Measurements from ENCODE around the gene EIF1.
A peak's percentile ranks its signal among the peaks of the same experiment; 100 is the strongest.
"Not testable (repeated sequence)": the region's sequence is repeated elsewhere in the genome, so short reads cannot be mapped to it uniquely, and the experiment has no call there.

Gene EIF1

DNA sequence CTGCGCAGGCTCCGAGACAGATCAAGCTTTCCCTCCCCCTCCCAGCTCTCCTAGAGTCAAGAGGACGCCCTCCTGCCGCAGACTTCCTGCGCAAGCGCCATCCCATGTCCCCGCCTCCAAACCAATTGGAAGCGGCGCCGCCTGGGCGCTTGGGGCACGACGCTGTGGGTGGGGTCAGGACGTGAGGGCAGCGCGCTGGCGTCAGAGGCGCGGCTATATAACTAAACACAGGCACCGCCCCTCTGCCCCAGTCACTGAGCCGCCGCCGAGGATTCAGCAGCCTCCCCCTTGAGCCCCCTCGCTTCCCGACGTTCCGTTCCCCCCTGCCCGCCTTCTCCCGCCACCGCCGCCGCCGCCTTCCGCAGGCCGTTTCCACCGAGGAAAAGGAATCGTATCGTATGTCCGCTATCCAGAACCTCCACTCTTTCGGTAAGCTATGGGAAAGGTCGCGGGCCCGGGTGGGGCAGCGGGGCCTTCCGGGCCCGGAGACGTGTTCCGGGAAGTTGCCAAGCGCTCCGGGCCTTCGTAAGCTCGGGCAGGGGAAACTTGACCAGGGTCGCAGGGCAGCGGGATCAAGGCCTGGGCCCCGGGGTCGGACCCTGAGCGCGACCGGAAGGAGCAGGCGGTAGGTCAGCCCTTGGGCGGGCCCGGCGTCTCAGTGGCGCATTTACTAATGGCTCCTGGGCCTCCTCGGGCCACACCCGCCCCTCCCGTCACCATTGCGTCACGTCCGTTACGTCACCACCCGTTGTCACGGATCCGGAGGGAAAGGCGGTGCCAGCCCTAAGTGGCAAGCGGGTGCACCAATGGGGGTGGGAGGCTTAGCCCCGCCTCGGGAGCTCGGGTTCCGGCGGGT, at the start of gene EIF1:
EIF1 (plus strand) TSS at position 245 of the 856 bp plus-strand sequence; CDS start at position 399, 154 bp downstream.
- H3K27ac ChIP-seq (ENCODE audit: low read depth, low read length) = peak within 1 kb of the TSS; percentile 99
- no peaks in the 10 kb centered on the region for H3K27me3 ChIP-seq (ENCODE audit: insufficient read depth, low read length)
- peak within 1 kb of the TSS; percentile 90 for H3K4me3 ChIP-seq (ENCODE audit: low read depth, low read length)
- peaks cover 28% of the 10 kb centered on the region for H3K79me2 ChIP-seq (ENCODE audit: control insufficient read depth, insufficient read depth, low read length, unreplicated experiment)
- peaks cover 19% of the 10 kb centered on the region for H3K4me1 ChIP-seq (ENCODE audit: control insufficient read depth, insufficient read depth, low read length, unreplicated experiment)
- peak within 1 kb of the TSS; percentile 90 for H2AFZ ChIP-seq (ENCODE audit: low read length, unreplicated experiment)
- peaks cover 39% of the 10 kb centered on the region for H3K36me3 ChIP-seq (ENCODE audit: insufficient read depth, low read length)

DNA sequence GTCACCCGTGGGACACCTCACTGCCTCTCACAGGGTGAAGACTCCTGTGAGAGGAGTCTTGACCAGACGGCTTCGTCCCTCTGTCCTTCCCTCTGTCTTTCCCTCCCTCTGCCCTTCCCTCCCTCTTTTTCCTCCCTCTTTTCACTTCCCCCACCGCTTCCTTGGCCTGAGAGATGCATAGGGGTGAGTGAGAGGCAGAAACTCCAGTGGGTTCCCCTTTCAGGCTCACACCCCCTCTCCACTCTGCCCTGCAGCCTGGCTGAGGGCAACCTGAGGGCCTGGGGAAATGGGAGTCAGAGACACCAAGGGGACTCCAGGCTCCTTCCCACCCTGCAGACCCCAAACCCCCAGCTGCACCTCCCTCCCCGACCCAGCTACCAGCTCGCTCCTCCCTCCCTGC, 49.7 kb upstream of the EIF1 start:
- Histone ChIP-seq H3K36me3 (ENCODE audit: insufficient read depth, low read length) (no peaks in the 10 kb centered on the region), H2AFZ (ENCODE audit: low read length, unreplicated experiment) (no peak overlapping the region), H3K79me2 (ENCODE audit: control insufficient read depth, insufficient read depth, low read length, unreplicated experiment) (no peaks in the 10 kb centered on the region), H3K27ac (ENCODE audit: low read depth, low read length) (no peak overlapping the region), H3K27me3 (ENCODE audit: insufficient read depth, low read length) (no peaks in the 10 kb centered on the region), H3K4me3 (ENCODE audit: low read depth, low read length) (no peak overlapping the region), H3K4me1 (ENCODE audit: control insufficient read depth, insufficient read depth, low read length, unreplicated experiment) (no peaks in the 10 kb centered on the region)

DNA sequence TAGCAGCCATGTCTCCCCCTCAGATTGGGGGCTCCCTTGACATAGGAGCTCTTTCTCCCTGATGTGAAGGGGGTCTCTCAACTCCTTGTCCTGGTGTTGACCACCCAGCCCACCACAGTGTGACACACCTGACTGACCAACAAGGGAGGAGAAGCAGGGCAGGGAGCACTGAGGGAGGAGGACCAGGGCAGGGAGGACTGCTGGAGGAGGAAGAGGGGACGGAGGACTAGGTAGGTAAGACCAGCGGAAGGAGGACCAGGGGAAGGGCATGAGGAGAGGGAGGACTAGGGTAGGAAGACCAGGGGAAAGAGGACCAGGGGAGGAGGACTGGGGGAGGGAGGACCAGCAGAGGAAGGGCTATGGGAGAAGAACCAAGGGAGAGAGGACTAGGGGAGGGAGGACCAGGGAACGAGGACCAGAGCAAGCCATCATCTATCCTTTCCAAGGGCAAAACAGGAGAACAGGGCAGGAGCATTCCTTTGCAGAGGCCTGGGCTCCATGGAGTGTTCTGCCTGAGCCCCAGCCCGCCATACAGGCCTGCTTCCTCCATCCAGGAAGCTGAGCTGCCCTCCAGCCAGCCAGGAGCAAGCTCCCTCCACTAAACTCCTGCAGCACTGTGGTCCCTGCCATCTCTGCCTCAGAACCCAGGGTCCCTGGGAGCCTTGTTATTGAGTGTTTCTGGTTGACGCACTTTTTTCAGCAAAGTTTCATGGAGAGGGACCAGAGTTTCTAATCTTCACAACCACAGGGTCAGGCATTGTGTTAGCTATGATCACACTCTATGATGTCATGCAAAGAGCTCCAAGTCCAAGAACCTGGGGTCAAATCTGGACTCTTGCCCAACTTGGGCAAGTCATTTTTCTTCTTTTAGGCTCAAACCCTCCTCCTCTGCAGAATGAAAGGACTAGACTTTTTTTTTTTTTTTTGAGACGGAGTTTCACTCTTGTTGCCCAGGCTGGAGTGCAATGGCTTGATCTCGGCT, 48.9 kb upstream of the EIF1 start:
- no peak overlapping the region for H3K27ac ChIP-seq (ENCODE audit: low read depth, low read length)
- no peaks in the 10 kb centered on the region for H3K27me3 ChIP-seq (ENCODE audit: insufficient read depth, low read length)
- no peak overlapping the region for H3K4me3 ChIP-seq (ENCODE audit: low read depth, low read length)
- H3K79me2 ChIP-seq (ENCODE audit: control insufficient read depth, insufficient read depth, low read length, unreplicated experiment) = no peaks in the 10 kb centered on the region
- no peaks in the 10 kb centered on the region for H3K36me3 ChIP-seq (ENCODE audit: insufficient read depth, low read length)
- H2AFZ ChIP-seq (ENCODE audit: low read length, unreplicated experiment) = no peak overlapping the region
- no peaks in the 10 kb centered on the region for H3K4me1 ChIP-seq (ENCODE audit: control insufficient read depth, insufficient read depth, low read length, unreplicated experiment)

DNA sequence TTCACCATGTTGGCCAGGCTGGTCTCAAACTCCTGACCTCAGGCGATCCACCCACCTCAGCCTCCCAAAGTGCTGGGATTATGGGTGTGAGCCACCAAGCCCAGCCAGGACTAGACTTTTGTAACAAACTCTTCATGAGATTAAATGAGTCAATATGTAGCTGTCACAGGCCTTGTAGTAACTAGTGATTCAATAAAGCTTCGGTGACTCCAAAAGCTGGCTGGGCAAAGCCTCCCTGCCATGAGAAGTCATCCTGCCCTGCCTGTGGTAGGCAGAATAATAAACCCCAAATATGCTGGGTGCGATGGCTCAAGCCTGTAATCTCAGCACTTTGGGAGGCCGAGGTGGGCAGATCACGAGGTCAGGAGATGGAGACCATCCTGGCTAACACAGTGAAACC, 48.1 kb upstream of the EIF1 start:
- not testable (repeated sequence) for H3K27me3 ChIP-seq (ENCODE audit: insufficient read depth, low read length)

DNA sequence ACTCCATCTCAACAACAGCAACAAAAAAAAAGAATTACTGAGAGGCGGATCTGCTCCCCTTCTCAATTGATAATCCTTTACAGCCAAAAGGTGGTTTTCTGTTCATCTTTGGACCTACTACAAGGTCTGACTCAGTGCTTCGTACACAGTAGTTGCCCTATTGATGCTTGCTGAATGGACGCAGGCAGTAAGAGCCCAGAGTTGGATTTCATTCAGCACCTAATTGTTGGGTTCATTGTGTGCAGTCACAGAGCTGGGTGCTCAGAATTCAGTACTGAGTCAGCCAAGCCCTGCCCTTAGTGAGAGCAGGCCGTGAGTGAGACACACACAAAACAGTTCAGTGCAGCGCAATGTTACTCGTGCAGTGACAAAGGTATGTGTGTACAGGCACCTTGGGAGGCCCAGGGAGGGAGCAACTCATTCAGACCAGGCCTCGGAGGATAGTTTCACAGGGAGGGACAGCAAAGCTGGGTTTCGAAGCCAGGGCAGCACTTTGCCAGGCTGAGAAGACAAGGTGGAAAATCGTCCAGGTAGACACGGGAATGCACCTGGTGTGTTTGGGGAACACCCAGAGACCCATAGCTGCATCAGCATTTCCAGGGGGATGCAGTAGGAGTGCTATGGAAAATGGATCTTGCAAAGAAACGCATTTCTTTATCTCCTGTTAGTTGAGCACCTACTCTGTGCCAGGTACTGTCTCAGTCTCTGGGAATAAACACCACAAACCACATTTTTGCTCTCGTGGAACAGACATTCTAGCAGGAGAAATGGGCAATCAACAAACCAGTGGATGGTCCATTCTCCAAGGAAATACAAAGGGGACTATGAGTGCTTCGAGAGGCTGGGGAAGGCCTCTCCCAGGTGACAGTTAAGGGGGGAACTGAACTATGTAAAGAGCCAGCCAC, 46.2 kb upstream of the EIF1 start:
- no peaks in the 10 kb centered on the region for H3K27me3 ChIP-seq (ENCODE audit: insufficient read depth, low read length)
- no peak overlapping the region for H2AFZ ChIP-seq (ENCODE audit: low read length, unreplicated experiment)
- H3K4me1 ChIP-seq (ENCODE audit: control insufficient read depth, insufficient read depth, low read length, unreplicated experiment) = peaks cover 6% of the 10 kb centered on the region
- no peak overlapping the region for H3K4me3 ChIP-seq (ENCODE audit: low read depth, low read length)
- no peak overlapping the region for H3K27ac ChIP-seq (ENCODE audit: low read depth, low read length)
- no peaks in the 10 kb centered on the region for H3K36me3 ChIP-seq (ENCODE audit: insufficient read depth, low read length)
- H3K79me2 ChIP-seq (ENCODE audit: control insufficient read depth, insufficient read depth, low read length, unreplicated experiment) = no peaks in the 10 kb centered on the region

More for the DNA sequence above, 48.1 kb upstream of the EIF1 start:
- not testable (repeated sequence) for H3K27ac ChIP-seq (ENCODE audit: low read depth, low read length); H3K4me1 ChIP-seq (ENCODE audit: control insufficient read depth, insufficient read depth, low read length, unreplicated experiment); H3K36me3 ChIP-seq (ENCODE audit: insufficient read depth, low read length); H3K79me2 ChIP-seq (ENCODE audit: control insufficient read depth, insufficient read depth, low read length, unreplicated experiment); H2AFZ ChIP-seq (ENCODE audit: low read length, unreplicated experiment); H3K4me3 ChIP-seq (ENCODE audit: low read depth, low read length)

DNA sequence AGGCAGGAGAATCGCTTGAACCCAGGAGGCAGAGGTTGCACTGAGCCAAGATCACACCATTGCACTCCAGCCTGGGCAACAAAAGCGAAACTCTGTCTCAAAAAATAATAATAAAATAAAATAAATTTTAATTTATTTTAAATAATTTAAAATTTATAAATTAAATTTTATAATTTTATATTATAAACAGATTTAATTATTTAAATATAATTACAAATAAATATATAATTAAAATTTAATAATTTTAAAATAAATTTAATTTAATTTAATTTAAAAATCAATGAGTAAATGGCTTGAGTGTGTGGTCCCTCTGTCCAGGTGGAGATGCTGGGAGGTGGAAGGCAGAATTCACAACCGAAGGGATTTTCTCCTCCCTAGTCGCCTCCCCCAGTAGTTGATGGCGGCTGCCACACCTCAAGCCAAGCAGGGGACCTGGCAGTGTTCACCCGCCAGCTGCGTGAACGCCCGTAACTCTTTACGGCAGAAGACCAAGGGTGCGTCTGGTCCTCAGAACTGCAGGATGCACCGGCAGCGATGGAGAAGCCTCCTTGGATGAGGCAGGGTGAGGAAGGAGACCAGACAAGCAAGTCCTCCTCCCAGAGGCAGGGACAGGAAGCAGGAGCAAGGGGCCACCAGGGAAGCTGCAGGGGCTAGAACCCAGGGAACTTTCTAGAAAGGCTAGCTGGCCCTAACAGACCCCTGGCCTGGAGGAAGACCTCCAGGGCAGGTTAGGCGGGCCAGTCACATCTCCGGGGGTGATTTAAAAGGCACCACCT, 41.5 kb upstream of the EIF1 start:
- no peaks in the 10 kb centered on the region for H3K27me3 ChIP-seq (ENCODE audit: insufficient read depth, low read length)
- no peak overlapping the region for H3K27ac ChIP-seq (ENCODE audit: low read depth, low read length)
- peaks cover 6% of the 10 kb centered on the region for H3K4me1 ChIP-seq (ENCODE audit: control insufficient read depth, insufficient read depth, low read length, unreplicated experiment)
- H3K4me3 ChIP-seq (ENCODE audit: low read depth, low read length) = no peak overlapping the region
- H3K36me3 ChIP-seq (ENCODE audit: insufficient read depth, low read length) = no peaks in the 10 kb centered on the region
- no peak overlapping the region for H2AFZ ChIP-seq (ENCODE audit: low read length, unreplicated experiment)
- H3K79me2 ChIP-seq (ENCODE audit: control insufficient read depth, insufficient read depth, low read length, unreplicated experiment) = no peaks in the 10 kb centered on the region

DNA sequence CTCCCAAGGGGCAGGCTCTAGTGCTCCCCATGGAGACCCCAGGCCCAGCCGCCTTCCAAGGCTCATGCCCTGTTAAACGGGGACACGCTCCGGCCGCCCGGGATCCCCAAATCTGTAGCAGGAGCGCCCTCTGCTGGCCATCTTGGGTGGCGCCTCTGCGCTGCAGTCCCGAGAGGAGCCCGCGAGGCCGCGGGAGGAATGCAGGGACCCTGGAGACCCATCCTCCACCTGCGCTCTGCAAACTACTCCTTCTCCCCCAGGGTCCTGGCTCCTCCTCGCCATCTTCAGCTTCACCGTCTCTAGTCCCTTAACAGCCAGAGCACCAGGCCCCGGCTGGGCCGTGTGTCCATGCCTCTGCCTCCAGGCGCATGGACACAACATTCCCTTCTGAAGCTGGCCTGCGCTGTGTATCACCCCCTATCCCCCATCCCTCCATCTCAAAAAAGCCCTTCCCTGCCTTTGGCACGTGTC, 40.7 kb upstream of the EIF1 start:
- peak overlapping the region; percentile 74 for H3K4me3 ChIP-seq (ENCODE audit: low read depth, low read length)
- H3K4me1 ChIP-seq (ENCODE audit: control insufficient read depth, insufficient read depth, low read length, unreplicated experiment) = peaks cover 6% of the 10 kb centered on the region
- H3K36me3 ChIP-seq (ENCODE audit: insufficient read depth, low read length) = no peaks in the 10 kb centered on the region
- H3K27ac ChIP-seq (ENCODE audit: low read depth, low read length) = no peak overlapping the region
- H3K79me2 ChIP-seq (ENCODE audit: control insufficient read depth, insufficient read depth, low read length, unreplicated experiment) = no peaks in the 10 kb centered on the region
- no peaks in the 10 kb centered on the region for H3K27me3 ChIP-seq (ENCODE audit: insufficient read depth, low read length)
- H2AFZ ChIP-seq (ENCODE audit: low read length, unreplicated experiment) = peak overlapping the region; percentile 54

DNA sequence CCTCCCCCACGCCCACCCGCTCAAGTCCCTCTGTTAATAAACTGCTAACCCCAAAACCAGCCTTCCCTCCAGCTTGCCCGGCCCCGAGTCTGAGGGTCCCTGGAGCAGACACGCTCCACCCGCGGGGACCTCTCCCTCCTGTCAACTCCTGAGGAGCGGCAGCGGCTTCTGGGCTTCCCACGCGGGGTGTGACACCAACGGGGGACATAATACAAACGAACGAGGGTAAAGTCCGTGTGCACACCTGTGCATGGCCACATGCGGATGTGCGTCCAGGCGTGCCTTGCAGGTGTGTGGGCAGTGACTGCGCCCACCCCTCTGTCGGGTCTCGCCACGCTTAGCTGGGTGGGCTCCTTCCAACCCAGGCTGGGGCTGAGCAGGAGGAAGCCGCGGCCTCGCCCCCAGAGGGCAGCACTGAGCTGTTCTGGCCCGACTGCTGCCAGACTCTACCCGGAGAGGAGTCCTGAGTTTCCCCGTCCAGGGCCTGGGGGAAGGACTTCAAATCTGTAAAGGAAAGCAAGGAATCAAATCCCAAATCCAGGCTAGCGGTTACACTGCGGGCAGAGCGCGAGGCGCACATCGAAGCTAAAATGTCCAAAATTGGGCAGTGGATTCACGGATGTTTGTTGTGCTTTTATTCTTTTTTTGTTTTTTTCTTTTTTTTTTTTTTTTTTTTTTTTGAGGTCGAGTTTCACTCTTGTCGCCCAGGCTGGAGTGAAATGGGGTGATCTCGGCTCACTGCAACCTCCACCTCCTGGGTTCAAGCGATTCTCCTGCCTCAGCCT, 40.1 kb upstream of the EIF1 start:
- Histone ChIP-seq H3K4me1 (ENCODE audit: control insufficient read depth, insufficient read depth, low read length, unreplicated experiment) (peaks cover 6% of the 10 kb centered on the region), H2AFZ (ENCODE audit: low read length, unreplicated experiment) (peak overlapping the region; percentile 54), H3K27ac (ENCODE audit: low read depth, low read length) (no peak overlapping the region)

DNA sequence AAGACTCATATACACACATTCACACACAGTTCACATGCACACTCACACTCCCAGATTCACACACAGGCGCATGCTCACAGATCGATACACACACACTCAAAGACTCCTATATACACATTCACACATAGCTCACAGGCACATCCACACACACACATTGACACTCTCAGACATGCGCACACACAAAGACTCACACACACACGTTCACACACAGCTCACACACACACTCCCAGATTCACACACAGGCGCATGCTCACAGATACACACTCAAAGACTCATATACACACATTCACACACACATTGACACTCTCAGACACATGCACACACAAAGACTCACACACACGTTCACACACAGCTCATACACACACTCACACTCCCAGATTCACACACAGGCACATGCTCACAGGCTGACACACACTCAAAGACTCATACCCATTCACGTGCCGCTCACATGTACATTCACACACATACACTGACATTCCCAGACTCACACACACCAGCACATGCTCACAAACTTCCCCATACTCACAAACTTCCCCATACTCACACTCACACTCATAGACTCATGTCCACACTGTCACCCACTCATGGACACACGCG, 38.7 kb upstream of the EIF1 start:
- H2AFZ ChIP-seq (ENCODE audit: low read length, unreplicated experiment) = no peak overlapping the region
- no peaks in the 10 kb centered on the region for H3K36me3 ChIP-seq (ENCODE audit: insufficient read depth, low read length)
- peaks cover 6% of the 10 kb centered on the region for H3K4me1 ChIP-seq (ENCODE audit: control insufficient read depth, insufficient read depth, low read length, unreplicated experiment)

More for the DNA sequence above, 40.1 kb upstream of the EIF1 start:
- peak overlapping the region; percentile 74 for H3K4me3 ChIP-seq (ENCODE audit: low read depth, low read length)
- no peaks in the 10 kb centered on the region for H3K27me3 ChIP-seq (ENCODE audit: insufficient read depth, low read length)
- H3K36me3 ChIP-seq (ENCODE audit: insufficient read depth, low read length) = no peaks in the 10 kb centered on the region
- H3K79me2 ChIP-seq (ENCODE audit: control insufficient read depth, insufficient read depth, low read length, unreplicated experiment) = no peaks in the 10 kb centered on the region

More for the DNA sequence above, 38.7 kb upstream of the EIF1 start:
- no peak overlapping the region for H3K27ac ChIP-seq (ENCODE audit: low read depth, low read length)
- no peak overlapping the region for H3K4me3 ChIP-seq (ENCODE audit: low read depth, low read length)
- no peaks in the 10 kb centered on the region for H3K27me3 ChIP-seq (ENCODE audit: insufficient read depth, low read length)
- H3K79me2 ChIP-seq (ENCODE audit: control insufficient read depth, insufficient read depth, low read length, unreplicated experiment) = no peaks in the 10 kb centered on the region
